Duodenal mucosa (tissue), 2 donors: ENCODE data around the gene SLC25A42.

Experiments used
- H3K27ac ChIP-seq: one replicate; pipeline ENCODE4 v1.7.0; 2013; ENCODE audit warnings: low read depth, low read length
- H3K27me3 ChIP-seq, 2 donors: one replicate each; pipeline ENCODE4 v1.7.0; 2013; ENCODE audit warnings: low read length in 2 of 2, control low read depth in 1 of 2; ENCODE audit not compliant: insufficient read depth in 2 of 2, control insufficient read depth in 1 of 2
- H3K36me3 ChIP-seq, 2 donors: one replicate each; pipeline ENCODE4 v1.7.0; 2013; ENCODE audit warnings: low read length in 2 of 2, control low read depth in 1 of 2; ENCODE audit not compliant: insufficient read depth in 2 of 2, control insufficient read depth in 1 of 2
- H3K4me1 ChIP-seq, 2 donors: one replicate each; pipeline ENCODE4 v1.7.0; 2013; ENCODE audit warnings: low read length in 2 of 2, control low read depth in 1 of 2; ENCODE audit not compliant: insufficient read depth in 2 of 2, control insufficient read depth in 1 of 2
- H3K4me3 ChIP-seq, 2 donors: one replicate each; pipeline ENCODE4 v1.7.0; 2013; ENCODE audit warnings: low read length in 2 of 2, low read depth in 1 of 2
- H3K9ac ChIP-seq, 2 donors: one replicate each; pipeline ENCODE4 v1.7.0; 2013; ENCODE audit warnings: low read length in 2 of 2, low read depth in 1 of 2
- H3K9me3 ChIP-seq, 2 donors: one replicate each; pipeline ENCODE4 v1.7.0; 2013; ENCODE audit warnings: low read length in 2 of 2, control low read depth in 1 of 2; ENCODE audit not compliant: control insufficient read depth in 1 of 2

The SLC25A42 gene

DNA sequence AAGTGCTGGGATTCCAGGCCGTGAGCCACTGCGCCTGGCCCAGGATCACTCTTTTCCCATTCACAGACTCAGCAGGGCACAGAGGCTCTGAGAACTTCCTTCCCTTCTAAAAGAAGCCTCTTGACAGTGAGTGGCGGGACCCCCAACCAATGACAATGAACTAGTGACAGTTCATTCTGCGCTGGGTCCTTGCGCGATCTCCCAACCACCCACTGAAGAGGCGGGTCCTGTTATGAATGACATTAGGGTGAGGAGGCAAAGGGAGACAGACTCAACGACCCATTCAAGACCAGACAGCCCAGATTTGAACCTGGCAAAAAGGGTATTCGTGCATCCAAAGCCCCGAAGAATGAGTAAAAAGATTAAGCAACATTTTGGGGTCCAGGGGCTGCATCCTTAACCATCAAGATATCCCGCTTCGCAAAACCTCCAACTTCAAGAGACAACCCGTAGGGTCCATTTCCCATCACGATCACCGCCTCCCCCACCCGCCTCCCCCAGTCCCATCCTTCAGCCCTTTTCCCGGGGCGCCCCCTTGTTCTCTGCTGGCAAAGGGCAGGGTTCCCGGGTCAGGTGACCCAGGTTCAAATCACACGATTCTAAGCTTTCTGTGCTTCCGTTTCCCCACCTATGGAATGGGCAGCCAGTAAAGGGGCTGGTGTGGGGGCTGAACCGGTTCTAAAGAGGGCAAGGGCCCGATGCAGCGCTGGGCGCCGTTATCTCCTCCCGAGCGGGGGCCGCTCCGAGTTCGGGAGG, 31.2 kb upstream of the SLC25A42 start:
- Histone ChIP-seq H3K36me3 (peaks cover 7 to 26% of the 10 kb centered on the region in 2 donors), H3K9ac (peak overlapping the region; percentile 66 to 85), H3K9me3 (no peaks in the 10 kb centered on the region), H3K4me3 (peak overlapping the region; percentile 77 to 90), H3K27me3 (no peaks in the 10 kb centered on the region), H3K27ac (peak overlapping the region; percentile 56), H3K4me1 (peaks cover 5 to 19% of the 10 kb centered on the region in 2 donors)

DNA sequence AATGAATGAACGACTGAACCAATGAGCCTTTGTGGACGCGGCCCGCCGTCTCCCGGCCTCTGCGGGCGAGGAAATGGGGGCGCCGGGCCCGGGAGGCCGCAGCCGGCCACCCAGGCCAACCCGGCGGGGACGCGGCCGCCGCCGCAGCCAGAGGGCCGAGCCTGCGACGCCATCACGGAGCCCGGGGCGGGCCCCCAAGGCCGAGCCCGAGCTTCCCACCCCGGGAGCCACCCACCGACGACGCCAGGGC, 30.7 kb upstream of the SLC25A42 start:
- H3K9ac ChIP-seq = peak overlapping the region; percentile 66 to 85
- H3K9me3 ChIP-seq = no peaks in the 10 kb centered on the region

GRCh38 chr19:19033426-19034203, 30.2 kb upstream of the SLC25A42 start, which contains the start of the genes ARMC6 and SUGP2:
ARMC6 (plus strand) TSS chr19:19033603; CDS start chr19:19034210, 607 bp downstream.
SUGP2 (minus strand) TSS chr19:19033517; CDS start chr19:19031071, 2,446 bp downstream.
- Histone ChIP-seq H3K36me3 (peaks cover 0 to 19% of the 10 kb centered on the region in 2 donors), H3K9me3 (no peaks in the 10 kb centered on the region), H3K27ac (peak within 1 kb of the TSS; percentile 86), H3K27me3 (no peaks in the 10 kb centered on the region), H3K9ac (peak within 1 kb of the TSS; percentile 85), H3K4me3 (peak within 1 kb of the TSS; percentile 77 to 90), H3K4me1 (peaks cover 5 to 19% of the 10 kb centered on the region in 2 donors)

More for the DNA sequence above, 30.7 kb upstream of the SLC25A42 start:
- Histone ChIP-seq H3K27me3 (no peaks in the 10 kb centered on the region), H3K27ac (peak overlapping the region; percentile 56), H3K36me3 (peaks cover 4 to 24% of the 10 kb centered on the region in 2 donors), H3K4me1 (peaks cover 5 to 19% of the 10 kb centered on the region in 2 donors), H3K4me3 (peak overlapping the region; percentile 77 to 90)

- Histone ChIP-seq H3K4me1 (peaks cover 5 to 19% of the 10 kb centered on the region in 2 donors), H3K27ac (peak overlapping the region; percentile 86), H3K36me3 (peaks cover 0 to 15% of the 10 kb centered on the region in 2 donors), H3K27me3 (no peaks in the 10 kb centered on the region), H3K9me3 (no peaks in the 10 kb centered on the region), H3K9ac (peak overlapping the region; percentile 52 to 85), H3K4me3 (peak overlapping the region; percentile 77 to 90)
These were observed 29.6 kb upstream of the SLC25A42 start for GRCh38 chr19:19034204-19034624.

DNA sequence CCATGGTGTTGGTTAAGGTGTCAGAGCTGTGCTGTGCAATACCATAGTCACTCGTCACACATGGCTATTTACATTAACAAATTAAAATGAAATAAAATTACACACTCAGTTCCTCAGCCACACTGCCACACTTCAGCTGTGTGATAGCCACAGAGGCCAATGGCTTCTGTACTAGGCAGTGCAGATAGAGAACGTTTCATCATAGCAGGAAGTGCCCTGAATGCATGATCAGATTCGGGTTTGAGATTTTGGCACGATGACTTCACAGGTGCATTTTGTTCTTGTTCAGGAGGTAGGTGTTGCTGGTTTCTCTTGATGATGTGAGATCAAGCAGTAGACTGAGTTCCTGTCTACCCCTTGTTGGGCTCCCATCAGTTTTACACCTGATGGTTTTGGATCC, 23.9 kb upstream of the SLC25A42 start:
- Histone ChIP-seq H3K27ac (no peak overlapping the region), H3K27me3 (no peaks in the 10 kb centered on the region)

GRCh38 chr19:19040417-19040816, 23.4 kb upstream of the SLC25A42 start:
- peaks cover 12 to 27% of the 10 kb centered on the region in 2 donors for H3K36me3 ChIP-seq
- no peak overlapping the region for H3K4me3 ChIP-seq
- H3K27me3 ChIP-seq = no peaks in the 10 kb centered on the region
- no peaks in the 10 kb centered on the region for H3K9me3 ChIP-seq
- H3K9ac ChIP-seq = no peak overlapping the region
- H3K27ac ChIP-seq = no peak overlapping the region
- H3K4me1 ChIP-seq = no peaks in the 10 kb centered on the region

More for the DNA sequence above, 23.9 kb upstream of the SLC25A42 start:
- peaks cover 12 to 27% of the 10 kb centered on the region in 2 donors for H3K36me3 ChIP-seq
- H3K4me1 ChIP-seq = no peaks in the 10 kb centered on the region
- no peak overlapping the region for H3K9ac ChIP-seq
- H3K4me3 ChIP-seq = no peak overlapping the region
- no peaks in the 10 kb centered on the region for H3K9me3 ChIP-seq

DNA sequence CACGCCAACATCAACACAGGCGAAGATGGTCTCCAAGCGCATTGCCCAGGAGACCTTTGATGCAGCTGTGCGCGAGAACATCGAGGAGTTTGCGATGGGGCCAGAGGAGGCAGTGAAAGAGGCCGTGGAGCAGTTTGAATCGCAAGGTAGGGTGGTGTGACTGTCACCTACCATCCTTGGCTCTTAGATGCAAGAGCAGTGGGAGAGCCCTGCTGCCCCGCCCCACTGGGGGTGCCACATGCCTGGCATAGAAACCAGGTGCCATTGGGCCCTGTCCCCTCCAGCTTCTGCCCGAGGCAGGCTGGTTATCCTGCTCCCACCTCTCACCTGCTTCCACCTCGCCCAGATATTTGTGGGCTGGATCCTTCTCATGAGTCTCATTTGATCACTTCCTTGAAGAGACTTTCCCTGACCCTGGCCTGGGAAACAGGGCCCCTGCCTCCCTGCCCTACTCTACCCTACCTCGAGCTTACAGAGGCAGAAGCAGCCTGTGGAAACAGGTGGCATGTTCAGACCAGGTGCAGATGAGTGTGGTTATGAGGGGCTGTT, 21.0 kb upstream of the SLC25A42 start:
- Histone ChIP-seq H3K4me3 (no peak overlapping the region), H3K9ac (no peak overlapping the region), H3K36me3 (peaks cover 12 to 27% of the 10 kb centered on the region in 2 donors), H3K9me3 (no peaks in the 10 kb centered on the region), H3K4me1 (no peaks in the 10 kb centered on the region), H3K27me3 (no peaks in the 10 kb centered on the region), H3K27ac (no peak overlapping the region)

GRCh38 chr19:19043481-19043880, 20.3 kb upstream of the SLC25A42 start:
- Histone ChIP-seq H3K4me3 (no peak overlapping the region), H3K9ac (no peak overlapping the region), H3K9me3 (no peaks in the 10 kb centered on the region), H3K36me3 (peaks cover 12 to 29% of the 10 kb centered on the region in 2 donors), H3K27ac (no peak overlapping the region), H3K4me1 (no peaks in the 10 kb centered on the region), H3K27me3 (no peaks in the 10 kb centered on the region)

DNA sequence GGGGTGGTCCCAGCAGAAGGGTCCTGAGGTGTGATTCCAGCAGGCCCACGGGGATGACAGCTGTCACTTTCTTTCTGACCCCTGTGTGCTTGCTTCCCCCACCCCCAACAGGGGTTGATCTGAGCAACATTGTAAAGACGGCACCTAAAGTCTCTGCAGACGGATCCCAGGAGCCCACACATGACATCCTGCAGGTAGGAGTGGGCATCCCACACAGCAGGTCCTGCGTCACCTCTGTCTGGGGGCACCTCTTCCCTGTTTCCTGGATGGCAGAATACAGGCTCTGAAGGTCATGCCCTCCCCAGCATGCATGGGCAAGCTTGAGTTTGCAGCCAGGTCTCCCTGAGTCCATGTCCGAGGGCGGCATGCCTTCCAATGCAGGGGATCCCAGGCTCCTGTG, 19.9 kb upstream of the SLC25A42 start:
- H3K4me1 ChIP-seq = no peaks in the 10 kb centered on the region
- H3K36me3 ChIP-seq = peaks cover 12 to 29% of the 10 kb centered on the region in 2 donors
- no peak overlapping the region for H3K27ac ChIP-seq
- H3K27me3 ChIP-seq = no peaks in the 10 kb centered on the region
- H3K4me3 ChIP-seq = no peak overlapping the region
- no peaks in the 10 kb centered on the region for H3K9me3 ChIP-seq
- no peak overlapping the region for H3K9ac ChIP-seq

GRCh38 chr19:19049406-19049805, 14.4 kb upstream of the SLC25A42 start:
- H3K27me3 ChIP-seq = no peaks in the 10 kb centered on the region

More at GRCh38 chr19:19049406-19049805, 14.4 kb upstream of the SLC25A42 start:
- no peak overlapping the region for H3K9ac ChIP-seq
- H3K9me3 ChIP-seq = no peaks in the 10 kb centered on the region
- peaks cover 11 to 41% of the 10 kb centered on the region in 2 donors for H3K36me3 ChIP-seq
- H3K4me1 ChIP-seq = no peaks in the 10 kb centered on the region
- no peak overlapping the region for H3K27ac ChIP-seq
- no peak overlapping the region for H3K4me3 ChIP-seq
